ENCODE measurements around the gene GLYATL1.

GLYATL1 gene

DNA sequence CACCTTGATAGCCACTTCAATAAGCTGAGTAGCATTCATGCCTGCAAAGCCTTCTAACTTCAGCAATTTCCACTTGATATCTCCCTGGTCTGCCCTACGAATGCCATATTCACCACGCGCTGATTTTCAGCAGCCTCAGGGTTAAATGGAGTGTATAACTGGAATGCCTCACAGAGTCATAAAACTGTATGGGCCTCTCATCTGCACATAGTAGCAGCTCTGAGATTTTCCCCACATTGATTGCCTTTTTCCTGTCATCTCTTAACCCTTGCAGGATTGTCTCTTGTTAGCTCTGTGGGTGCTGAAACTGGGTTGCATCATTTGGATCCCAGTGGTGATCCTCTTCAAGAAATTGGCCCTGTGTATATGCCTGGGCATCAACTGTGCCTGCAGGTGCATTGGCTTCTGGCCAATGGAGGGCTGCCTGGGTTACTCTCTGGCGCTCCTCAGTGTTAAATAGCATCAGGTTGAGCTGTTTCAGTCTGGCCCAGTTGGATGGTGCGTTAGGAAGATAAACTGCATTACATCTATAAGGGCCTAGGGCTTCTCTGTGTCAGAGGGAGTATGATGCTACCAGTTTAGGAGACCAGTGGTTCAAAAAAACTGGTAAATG lies 17.4 kb upstream of the GLYATL1 start:
- Histone ChIP-seq H4K20me1 (ENCODE audit: insufficient read depth, low read length, poor library complexity, severe bottlenecking) (no peaks in the 10 kb centered on the region), H3K9ac (ENCODE audit: low read depth, low read length, poor library complexity, severe bottlenecking) (no peak overlapping the region), H2AFZ (ENCODE audit: low read length) (no peak overlapping the region), H3K4me3 (ENCODE audit: low read length, poor library complexity, severe bottlenecking) (no peak overlapping the region), H3K27me3 (ENCODE audit: insufficient read depth, low read length, poor library complexity, severe bottlenecking) (no peaks in the 10 kb centered on the region), H3K79me2 (ENCODE audit: insufficient read depth, low read length) (no peaks in the 10 kb centered on the region), H3F3A (ENCODE audit: low read depth) (no peaks in the 10 kb centered on the region), H3K9me3 (ENCODE audit: insufficient read depth, low read depth, low read length) (peaks cover 9% of the 10 kb centered on the region; the same call in 1 of the 2 replicates), H3K4me1 (ENCODE audit: insufficient read depth, low read length, poor library complexity, severe bottlenecking) (peaks cover 3% of the 10 kb centered on the region), H3K4me2 (ENCODE audit: low read depth, low read length, poor library complexity, severe bottlenecking) (no peak overlapping the region), H3K36me3 (ENCODE audit: insufficient read depth, low read length) (no peaks in the 10 kb centered on the region), H3K9me2 (replicated peaks; ENCODE audit: low read depth, low read length) (no peaks in the 10 kb centered on the region)
- TF ChIP-seq, protein P1, sequence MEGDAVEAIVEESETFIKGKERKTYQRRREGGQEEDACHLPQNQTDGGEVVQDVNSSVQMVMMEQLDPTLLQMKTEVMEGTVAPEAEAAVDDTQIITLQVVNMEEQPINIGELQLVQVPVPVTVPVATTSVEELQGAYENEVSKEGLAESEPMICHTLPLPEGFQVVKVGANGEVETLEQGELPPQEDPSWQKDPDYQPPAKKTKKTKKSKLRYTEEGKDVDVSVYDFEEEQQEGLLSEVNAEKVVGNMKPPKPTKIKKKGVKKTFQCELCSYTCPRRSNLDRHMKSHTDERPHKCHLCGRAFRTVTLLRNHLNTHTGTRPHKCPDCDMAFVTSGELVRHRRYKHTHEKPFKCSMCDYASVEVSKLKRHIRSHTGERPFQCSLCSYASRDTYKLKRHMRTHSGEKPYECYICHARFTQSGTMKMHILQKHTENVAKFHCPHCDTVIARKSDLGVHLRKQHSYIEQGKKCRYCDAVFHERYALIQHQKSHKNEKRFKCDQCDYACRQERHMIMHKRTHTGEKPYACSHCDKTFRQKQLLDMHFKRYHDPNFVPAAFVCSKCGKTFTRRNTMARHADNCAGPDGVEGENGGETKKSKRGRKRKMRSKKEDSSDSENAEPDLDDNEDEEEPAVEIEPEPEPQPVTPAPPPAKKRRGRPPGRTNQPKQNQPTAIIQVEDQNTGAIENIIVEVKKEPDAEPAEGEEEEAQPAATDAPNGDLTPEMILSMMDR (conservative IDR thresholded peaks at IDR 0.05; ENCODE audit: low read length) = no peak
- TF ChIP-seq EZH2phosphoT487 (IDR thresholded peaks at IDR 0.05; ENCODE audit: borderline replicate concordance) = no peak

DNA sequence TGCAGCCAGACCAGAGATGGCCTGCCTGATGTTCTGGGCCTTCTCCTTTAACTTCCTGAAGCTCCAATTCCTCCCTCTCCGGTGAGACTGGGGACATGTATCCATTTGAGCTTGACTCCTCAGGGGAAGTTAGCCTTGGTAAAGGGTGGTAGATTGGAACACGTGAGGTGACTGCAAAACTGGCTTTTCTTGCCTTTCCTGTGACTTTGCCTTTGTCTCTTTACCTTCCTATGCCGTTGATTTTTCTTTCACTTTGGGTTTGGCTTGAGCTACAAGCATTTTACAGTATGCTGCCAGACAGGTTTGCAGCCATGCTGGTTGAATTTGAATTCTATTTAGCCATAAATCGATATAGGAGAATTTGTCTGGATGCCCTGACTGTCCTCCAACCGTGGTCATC lies 16.8 kb upstream of the GLYATL1 start:
- Histone ChIP-seq H2AFZ (ENCODE audit: low read length) (0 out of 2 replicates have a peak overlapping the region, but pooled peaks have one; percentile 28), H3K9ac (ENCODE audit: low read depth, low read length, poor library complexity, severe bottlenecking) (no peak overlapping the region), H3K4me2 (ENCODE audit: low read depth, low read length, poor library complexity, severe bottlenecking) (no peak overlapping the region), H3K27me3 (ENCODE audit: insufficient read depth, low read length, poor library complexity, severe bottlenecking) (no peaks in the 10 kb centered on the region), H3K9me3 (ENCODE audit: insufficient read depth, low read depth, low read length) (peaks cover 4% of the 10 kb centered on the region; the same call in 1 of the 2 replicates), H3K9me2 (replicated peaks; ENCODE audit: low read depth, low read length) (no peaks in the 10 kb centered on the region), H3K36me3 (ENCODE audit: insufficient read depth, low read length) (no peaks in the 10 kb centered on the region), H3F3A (ENCODE audit: low read depth) (no peaks in the 10 kb centered on the region), H3K4me1 (ENCODE audit: insufficient read depth, low read length, poor library complexity, severe bottlenecking) (peaks cover 3% of the 10 kb centered on the region), H3K4me3 (ENCODE audit: low read length, poor library complexity, severe bottlenecking) (no peak overlapping the region), H4K20me1 (ENCODE audit: insufficient read depth, low read length, poor library complexity, severe bottlenecking) (no peaks in the 10 kb centered on the region), H3K79me2 (ENCODE audit: insufficient read depth, low read length) (no peaks in the 10 kb centered on the region)
- TF ChIP-seq, protein P1 (conservative IDR thresholded peaks at IDR 0.05; ENCODE audit: low read length) = no peak
- no peak for TF ChIP-seq EZH2phosphoT487 (IDR thresholded peaks at IDR 0.05; ENCODE audit: borderline replicate concordance)

DNA sequence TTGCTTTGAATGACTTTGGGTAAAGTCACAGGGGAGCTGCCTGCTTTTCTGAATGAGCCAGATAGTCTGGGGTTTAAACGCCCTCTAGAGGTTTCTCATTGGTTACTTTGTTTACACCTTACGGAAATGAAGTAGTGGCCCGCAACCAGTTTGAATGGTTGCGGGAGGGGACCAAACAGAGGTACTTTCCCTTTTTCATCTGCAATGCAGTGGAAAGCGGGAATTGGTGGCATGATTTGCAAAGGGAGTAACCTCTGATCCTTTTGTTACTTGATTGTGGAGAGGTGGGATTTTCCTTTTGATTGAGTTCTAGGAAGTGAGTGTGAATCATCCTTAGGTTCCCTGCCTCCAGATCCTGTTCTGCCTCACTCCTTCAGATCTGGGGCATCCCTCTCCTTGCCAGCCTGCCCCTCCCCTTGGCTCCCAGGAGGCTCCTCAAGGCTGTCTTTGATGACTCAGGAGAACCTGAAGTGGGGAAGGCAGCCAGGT lies 15.9 kb upstream of the GLYATL1 start:
- H3K27me3 ChIP-seq (ENCODE audit: insufficient read depth, low read length, poor library complexity, severe bottlenecking) = no peaks in the 10 kb centered on the region
- no peaks in the 10 kb centered on the region for H4K20me1 ChIP-seq (ENCODE audit: insufficient read depth, low read length, poor library complexity, severe bottlenecking)
- no peaks in the 10 kb centered on the region for H3F3A ChIP-seq (ENCODE audit: low read depth)
- H3K9me2 ChIP-seq (replicated peaks; ENCODE audit: low read depth, low read length) = no peaks in the 10 kb centered on the region
- TF ChIP-seq EZH2phosphoT487 (IDR thresholded peaks at IDR 0.05; ENCODE audit: borderline replicate concordance) = no peak
- TF ChIP-seq, protein P1 (conservative IDR thresholded peaks at IDR 0.05; ENCODE audit: low read length) = peak; percentile 69
- H3K79me2 ChIP-seq (ENCODE audit: insufficient read depth, low read length) = no peaks in the 10 kb centered on the region
- H3K9me3 ChIP-seq (ENCODE audit: insufficient read depth, low read depth, low read length) = peaks cover 4% of the 10 kb centered on the region; the same call in 1 of the 2 replicates
- peak overlapping the region; percentile 49 for H3K4me2 ChIP-seq (ENCODE audit: low read depth, low read length, poor library complexity, severe bottlenecking)
- H3K36me3 ChIP-seq (ENCODE audit: insufficient read depth, low read length) = no peaks in the 10 kb centered on the region
- no peak overlapping the region for H3K9ac ChIP-seq (ENCODE audit: low read depth, low read length, poor library complexity, severe bottlenecking)
- H2AFZ ChIP-seq (ENCODE audit: low read length) = peak overlapping the region; percentile 28; the same call in 1 of the 2 replicates
- peak overlapping the region; percentile 27 for H3K4me3 ChIP-seq (ENCODE audit: low read length, poor library complexity, severe bottlenecking)
- H3K4me1 ChIP-seq (ENCODE audit: insufficient read depth, low read length, poor library complexity, severe bottlenecking) = peaks cover 3% of the 10 kb centered on the region

All from Loucy (cell line).